ENCODE data around the gene SEPTIN14. TPM values are rescaled to one million over a fixed set of nuclear protein-coding genes. Genes with fewer than 3 reads are reported as not detected.
"Not testable (repeated sequence)": the region's sequence is repeated elsewhere in the genome, so short reads cannot be mapped to it uniquely, and the experiment has no call there.

The SEPTIN14 gene
- total and polyA plus RNA-seq, 9 donors = not detected

DNA sequence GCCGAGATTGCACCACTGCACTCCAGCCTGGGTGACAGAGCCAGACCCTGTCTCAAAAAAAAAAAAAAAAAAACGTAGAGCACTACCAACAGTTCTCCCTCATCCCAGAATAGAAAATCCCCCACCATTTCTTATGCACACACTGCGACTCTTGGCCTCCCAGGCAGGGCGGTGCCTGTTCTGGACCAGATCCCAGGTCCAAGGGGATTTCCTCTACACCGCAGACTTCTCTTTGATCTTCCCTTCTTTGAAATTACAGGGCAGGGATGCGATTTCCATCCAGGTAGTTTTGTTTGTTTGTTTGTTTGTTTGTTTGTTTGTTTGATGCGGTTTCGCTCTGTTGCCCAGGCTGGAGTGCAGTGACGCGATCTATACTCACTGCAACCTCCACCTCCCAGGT lies 91.8 kb downstream of the SEPTIN14 start:
- Histone ChIP-seq H3K36me3 (no peaks in the 10 kb centered on the region), H3K4me1 (ENCODE audit: insufficient read depth) (no peaks in the 10 kb centered on the region), H3K4me3 (no peak overlapping the region), H3K9me3 (peaks cover 0 to 5% of the 10 kb centered on the region in 2 donors), H3K27me3 (no peaks in the 10 kb centered on the region), H3K27ac (no peak overlapping the region)
- no peak for DNase-seq
- intact Hi-C loops (cut with DNase I) = no loop called here
- TF ChIP-seq, protein P1, sequence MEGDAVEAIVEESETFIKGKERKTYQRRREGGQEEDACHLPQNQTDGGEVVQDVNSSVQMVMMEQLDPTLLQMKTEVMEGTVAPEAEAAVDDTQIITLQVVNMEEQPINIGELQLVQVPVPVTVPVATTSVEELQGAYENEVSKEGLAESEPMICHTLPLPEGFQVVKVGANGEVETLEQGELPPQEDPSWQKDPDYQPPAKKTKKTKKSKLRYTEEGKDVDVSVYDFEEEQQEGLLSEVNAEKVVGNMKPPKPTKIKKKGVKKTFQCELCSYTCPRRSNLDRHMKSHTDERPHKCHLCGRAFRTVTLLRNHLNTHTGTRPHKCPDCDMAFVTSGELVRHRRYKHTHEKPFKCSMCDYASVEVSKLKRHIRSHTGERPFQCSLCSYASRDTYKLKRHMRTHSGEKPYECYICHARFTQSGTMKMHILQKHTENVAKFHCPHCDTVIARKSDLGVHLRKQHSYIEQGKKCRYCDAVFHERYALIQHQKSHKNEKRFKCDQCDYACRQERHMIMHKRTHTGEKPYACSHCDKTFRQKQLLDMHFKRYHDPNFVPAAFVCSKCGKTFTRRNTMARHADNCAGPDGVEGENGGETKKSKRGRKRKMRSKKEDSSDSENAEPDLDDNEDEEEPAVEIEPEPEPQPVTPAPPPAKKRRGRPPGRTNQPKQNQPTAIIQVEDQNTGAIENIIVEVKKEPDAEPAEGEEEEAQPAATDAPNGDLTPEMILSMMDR (IDR thresholded peaks at IDR 0.05) = no peak
- no peak for TF ChIP-seq EP300 (IDR thresholded peaks at IDR 0.05)
- no peak for TF ChIP-seq POLR2A (IDR thresholded peaks at IDR 0.05)
- 70 to 74% (median 72%) methylated on average over 10 of the region's 10 CpGs for WGBS, 3 donors

DNA sequence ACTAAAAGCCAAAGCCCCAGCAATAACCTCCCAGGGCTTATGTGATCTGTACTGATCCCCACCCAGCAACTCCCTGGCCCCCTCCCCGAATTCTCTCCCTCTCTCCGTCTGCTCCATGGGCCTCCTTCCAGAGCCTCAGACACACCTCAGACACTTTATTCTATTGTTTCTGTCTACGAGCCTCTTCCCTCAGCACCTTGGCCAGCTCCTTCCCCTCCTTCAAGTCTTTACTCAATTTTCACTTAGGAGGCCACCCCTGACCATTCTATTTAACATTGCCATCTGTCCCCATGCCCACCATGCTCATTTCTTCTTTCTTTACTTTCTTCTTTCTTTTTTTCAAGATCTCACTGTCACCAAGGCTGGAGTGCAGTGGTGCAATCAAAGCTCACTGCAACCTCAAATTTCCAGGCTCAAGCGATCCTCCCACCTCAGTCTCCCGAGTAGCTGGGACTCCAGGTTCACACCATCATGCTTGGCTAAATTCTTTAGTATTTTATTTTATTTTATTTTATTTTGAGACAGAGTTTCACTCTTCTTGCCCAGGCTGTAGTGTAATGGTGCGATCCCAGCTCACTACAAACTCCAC lies 109.2 kb downstream of the SEPTIN14 start:
- H3K4me3 ChIP-seq; H3K4me1 ChIP-seq (ENCODE audit: insufficient read depth); H3K9me3 ChIP-seq; intact Hi-C loops (cut with DNase I); H3K36me3 ChIP-seq; H3K27ac ChIP-seq; DNase-seq; H3K27me3 ChIP-seq: not testable (repeated sequence)
- WGBS, 3 donors = 53 to 58% (median 55%) methylated on average over 6 of the region's 6 CpGs

DNA sequence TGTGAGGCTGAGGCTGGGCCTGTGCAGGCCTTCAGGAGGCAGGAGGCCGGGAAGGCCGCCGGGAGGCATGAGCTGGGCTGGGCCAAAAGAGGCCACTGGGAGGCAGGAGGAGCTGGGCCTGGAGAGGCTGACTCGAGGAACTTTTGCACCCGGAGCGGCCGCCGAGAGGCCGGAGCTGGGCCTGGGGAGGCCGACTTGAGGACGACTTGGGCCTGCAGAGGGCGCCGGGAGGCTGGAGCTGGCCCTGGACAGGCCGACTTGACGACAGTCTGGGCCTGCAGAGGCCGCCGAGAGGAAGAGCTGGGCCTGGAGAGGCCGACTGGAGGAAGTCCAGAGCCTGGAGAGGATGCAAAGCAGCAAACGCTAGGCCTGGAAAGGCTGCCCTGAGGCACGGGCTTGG lies 117.8 kb downstream of the SEPTIN14 start:
- WGBS, 3 donors = 84 to 90% (median 89%) methylated on average over 16 to 19 of the region's 20 CpGs
- H3K27ac ChIP-seq; H3K27me3 ChIP-seq; H3K9me3 ChIP-seq; intact Hi-C loops (cut with DNase I); DNase-seq; H3K4me3 ChIP-seq; H3K4me1 ChIP-seq (ENCODE audit: insufficient read depth); H3K36me3 ChIP-seq: not testable (repeated sequence)

Small RNAs within 50 kb of the gene (small RNA-seq; reads per million reads assigned to genes)
- gene AC092647.1 (not detected), gene AC092647.2 (not detected), gene RNU6-1126P (not detected)

Other genes starting within 250 kb of the SEPTIN14 start
- gene ZNF713, start 24.7 kb upstream of the SEPTIN14 start, total RNA-seq = 1 to 10 TPM; 4.2 to 8.8 (median 5.6) TPM
- 1 to 10 TPM; 3.2 to 7.0 TPM for gene ZNF713, start 24.7 kb upstream of the SEPTIN14 start, polyA plus RNA-seq
- 10 to 100 TPM in 4 of 7 donors, 1 to 10 TPM in 3; 4.7 to 13.4 (median 11.4) TPM for gene MRPS17, start 89.1 kb upstream of the SEPTIN14 start, total RNA-seq
- gene MRPS17, start 89.1 kb upstream of the SEPTIN14 start, polyA plus RNA-seq = 10 to 100 TPM in 1 of 2 donors, 1 to 10 TPM in 1; 8.3 to 18.9 TPM
- 10 to 100 TPM; 51.5 to 78.5 (median 56.9) TPM for gene NIPSNAP2, start 101.8 kb upstream of the SEPTIN14 start, total RNA-seq
- 10 to 100 TPM; 41.0 to 67.9 TPM for gene NIPSNAP2, start 101.8 kb upstream of the SEPTIN14 start, polyA plus RNA-seq
- 10 to 100 TPM; 10.3 to 36.9 (median 14.8) TPM for gene PSPH, start 188.7 kb upstream of the SEPTIN14 start, total RNA-seq
- gene PSPH, start 188.7 kb upstream of the SEPTIN14 start, polyA plus RNA-seq = 10 to 100 TPM in 1 of 2 donors, 1 to 10 TPM in 1; 7.5 to 10.3 TPM
- 100 to 1,000 TPM in 1 of 7 donors, 10 to 100 TPM in 6; 50.2 to 108 (median 78.3) TPM for gene CCT6A, start 189.0 kb upstream of the SEPTIN14 start, total RNA-seq
- gene CCT6A, start 189.0 kb upstream of the SEPTIN14 start, polyA plus RNA-seq = 100 to 1,000 TPM in 1 of 2 donors, 10 to 100 TPM in 1; 69.1 to 112 TPM
- gene SUMF2, start 201.5 kb upstream of the SEPTIN14 start, total RNA-seq = 100 to 1,000 TPM in 5 of 7 donors, 10 to 100 TPM in 2; 56.3 to 119 (median 105) TPM
- gene SUMF2, start 201.5 kb upstream of the SEPTIN14 start, polyA plus RNA-seq = 100 to 1,000 TPM in 1 of 2 donors, 10 to 100 TPM in 1; 90.2 to 167 TPM
- gene PHKG1, start 230.2 kb upstream of the SEPTIN14 start, total RNA-seq = 1 to 10 TPM; 1.0 to 2.3 (median 1.1) TPM
- gene PHKG1, start 230.2 kb upstream of the SEPTIN14 start, polyA plus RNA-seq = 1 to 10 TPM in 1 of 2 donors, under 1 TPM in 1; 0.97 to 1.2 TPM
- 100 to 1,000 TPM; 241 to 389 (median 282) TPM for gene CHCHD2, start 243.7 kb upstream of the SEPTIN14 start, total RNA-seq
- gene CHCHD2, start 243.7 kb upstream of the SEPTIN14 start, polyA plus RNA-seq = 100 to 1,000 TPM; 323 to 409 TPM